ENCODE measurements around the gene ASB18.

- TF ChIP-seq CTCF (IDR thresholded peaks at IDR 0.05) (no peak), POLR2AphosphoS5 (IDR thresholded peaks at IDR 0.05) (no peak), EP300 (IDR thresholded peaks at IDR 0.05; ENCODE audit: low read depth) (no peak), POLR2A (IDR thresholded peaks at IDR 0.05) (no peak)
These were observed 22.8 kb upstream of the ASB18 start for GRCh38 chr2:236286873-236287545.

Data from transverse colon (tissue), 4 donors.